DND-41 (cell line): ENCODE data around the gene TADA2A.

Source experiments
- ATAC-seq: fragments of 200-7000 bp; cut with Tn5 transposase; 3 replicates; pipeline ENCODE4 v1.9.1; 2021; ENCODE audit warnings: low read depth; ENCODE audit not compliant: insufficient read depth
- DNase-seq: peaks from one replicate; pipeline ENCODE4 v3.0.0-alpha.2; 2020
- H2AFZ ChIP-seq: 2 replicates; pipeline ENCODE4 v1.6.0; 2012; ENCODE audit warnings: low read depth, low read length
- H3K27ac ChIP-seq: 2 replicates; pipeline ENCODE4 v1.5.1; 2012; ENCODE audit warnings: low read length, inconsistent platforms
- H3K27me3 ChIP-seq: fragments of 200-600 bp; sonication (generic); 2 replicates; pipeline ENCODE4 v1.6.0; 2012; ENCODE audit warnings: low read length, mild to moderate bottlenecking, inconsistent platforms; ENCODE audit not compliant: insufficient read depth, poor library complexity
- H3K36me3 ChIP-seq: 2 replicates; pipeline ENCODE4 v1.5.1; 2012; ENCODE audit warnings: low read length, inconsistent platforms; ENCODE audit not compliant: insufficient read depth
- H3K4me1 ChIP-seq: 2 replicates; pipeline ENCODE4 v1.5.1; 2012; ENCODE audit warnings: mild to moderate bottlenecking, low read length; ENCODE audit not compliant: insufficient read depth
- H3K4me2 ChIP-seq: 2 replicates; pipeline ENCODE4 v1.6.0; 2012; ENCODE audit warnings: mild to moderate bottlenecking, moderate library complexity, low read length, inconsistent platforms; ENCODE audit not compliant: insufficient read depth
- H3K4me3 ChIP-seq, 2 experiments: fragments of 200-600 bp in 1 of 2; shearing (Covaris generic) in 1 of 2; 2 replicates each; pipeline ENCODE4 v1.5.1; 2012 to 2016; ENCODE audit warnings: inconsistent platforms in 2 of 2, low read length in 2 of 2, mild to moderate bottlenecking in 2 of 2, low read depth in 1 of 2, moderate library complexity in 1 of 2
- H3K79me2 ChIP-seq: 2 replicates; pipeline ENCODE4 v1.6.0; 2012; ENCODE audit warnings: low read length, inconsistent platforms; ENCODE audit not compliant: insufficient read depth
- H3K9ac ChIP-seq: 2 replicates; pipeline ENCODE4 v1.6.0; 2012; ENCODE audit warnings: low read depth, mild to moderate bottlenecking, inconsistent platforms, low read length, moderate library complexity
- H3K9me3 ChIP-seq: 2 replicates; pipeline ENCODE4 v1.5.1; 2012; ENCODE audit warnings: low read length, moderate library complexity, mild to moderate bottlenecking, inconsistent platforms; ENCODE audit not compliant: insufficient read depth, severe bottlenecking
- H4K20me1 ChIP-seq: 2 replicates; pipeline ENCODE4 v1.6.0; 2012; ENCODE audit warnings: low read length; ENCODE audit not compliant: insufficient read depth
- CTCF ChIP-seq: IDR thresholded peaks from 2 replicates; pipeline ENCODE4 v1.5.1; 2012; ENCODE audit warnings: borderline replicate concordance, low read length, moderate library complexity, mild to moderate bottlenecking; ENCODE audit not compliant: poor library complexity, severe bottlenecking; ENCODE audit errors: extremely low read depth
- EZH2 ChIP-seq: IDR thresholded peaks from 3 replicates; pipeline ENCODE4 v1.6.1; 2012; ENCODE audit warnings: borderline replicate concordance, low read depth, mild to moderate bottlenecking, moderate library complexity, low read length, inconsistent platforms; ENCODE audit not compliant: severe bottlenecking

The TADA2A gene

GRCh38 chr17:37466471-37466870 is 59.8 kb downstream of the TADA2A start:
- Histone ChIP-seq H3K36me3 (peaks cover 82% of the 10 kb centered on the region), H3K79me2 (no peaks in the 10 kb centered on the region), H3K9ac (no peak overlapping the region), H3K27ac (no peak overlapping the region), H4K20me1 (no peaks in the 10 kb centered on the region), H3K27me3 (no peaks in the 10 kb centered on the region), H3K4me1 (no peaks in the 10 kb centered on the region), H3K4me2 (no peak overlapping the region), H2AFZ (no peak overlapping the region), H3K9me3 (no peaks in the 10 kb centered on the region), H3K4me3 (no peak overlapping the region)
- no peak for ATAC-seq
- DNase-seq: no peak
- TF ChIP-seq EZH2 (no peak), CTCF (no peak)

- no peak for ATAC-seq
Measured at GRCh38 chr17:37470181-37470580, 63.5 kb downstream of the TADA2A start.

GRCh38 chr17:37475731-37476420 is 69.2 kb downstream of the TADA2A start:
- Histone ChIP-seq H3K4me3 (no peak overlapping the region), H3K27ac (no peak overlapping the region), H3K27me3 (no peaks in the 10 kb centered on the region), H3K4me1 (no peaks in the 10 kb centered on the region), H4K20me1 (no peaks in the 10 kb centered on the region), H3K9ac (no peak overlapping the region), H3K9me3 (no peaks in the 10 kb centered on the region), H3K79me2 (no peaks in the 10 kb centered on the region), H3K4me2 (no peak overlapping the region), H3K36me3 (peaks cover 85% of the 10 kb centered on the region), H2AFZ (no peak overlapping the region)
- TF ChIP-seq CTCF (no peak), EZH2 (no peak)
- no peak for ATAC-seq
- no peak for DNase-seq

More at GRCh38 chr17:37470181-37470580, 63.5 kb downstream of the TADA2A start:
- no peak overlapping the region for H3K4me2 ChIP-seq
- no peaks in the 10 kb centered on the region for H3K4me1 ChIP-seq
- H3K79me2 ChIP-seq: no peaks in the 10 kb centered on the region
- H3K27me3 ChIP-seq: no peaks in the 10 kb centered on the region
- H3K4me3 ChIP-seq: no peak overlapping the region
- H2AFZ ChIP-seq: no peak overlapping the region
- no peak overlapping the region for H3K9ac ChIP-seq
- no peak for TF ChIP-seq CTCF
- no peak for TF ChIP-seq EZH2
- H3K36me3 ChIP-seq: peaks cover 92% of the 10 kb centered on the region
- no peaks in the 10 kb centered on the region for H3K9me3 ChIP-seq
- no peaks in the 10 kb centered on the region for H4K20me1 ChIP-seq
- DNase-seq: no peak
- no peak overlapping the region for H3K27ac ChIP-seq
